ENCODE results near the gene BAHD1. TPM values are rescaled to one million over a fixed set of nuclear protein-coding genes. Genes with fewer than 3 reads are reported as not detected.

The BAHD1 gene
- polyA plus RNA-seq, 1 of the 3 experiments (the other 2 are of a cell fraction) = 5.5 TPM

- TF ChIP-seq CTCF (IDR thresholded peaks at IDR 0.05) = no peak
These were observed 41.4 kb upstream of the BAHD1 start (continued) for GRCh38 chr15:40399370-40399769.

GRCh38 chr15:40405501-40406381, 35.0 kb upstream of the BAHD1 start, which contains the start of gene IVD:
IVD (plus strand) TSS chr15:40405795; CDS start chr15:40405828, 33 bp downstream.
- peak; percentile 39; the same call in 1 of the 2 replicates for TF ChIP-seq NFIC (IDR thresholded peaks at IDR 0.05; ENCODE audit: borderline replicate concordance)
- TF ChIP-seq REST (IDR thresholded peaks at IDR 0.05; ENCODE audit: low read depth, low read length) = no peak
- no peak for TF ChIP-seq MEF2A (IDR thresholded peaks at IDR 0.05; ENCODE audit: borderline replicate concordance, low read depth)
- peak; percentile 88 for TF ChIP-seq POLR2AphosphoS5 (IDR thresholded peaks at IDR 0.05; ENCODE audit: low read depth, low read length)
- TF ChIP-seq RXRA (IDR thresholded peaks at IDR 0.05; ENCODE audit: borderline replicate concordance, low read depth) = no peak
- peak; percentile 68 for TF ChIP-seq CHD2 (IDR thresholded peaks at IDR 0.05; ENCODE audit: low read length, partially characterized antibody)
- peak; percentile 20; the same call in 1 of the 2 replicates for TF ChIP-seq SIN3A (IDR thresholded peaks at IDR 0.05; ENCODE audit: borderline replicate concordance, low read depth, low read length)
- peak; percentile 68; the same call in 1 of the 2 replicates for TF ChIP-seq MAX (IDR thresholded peaks at IDR 0.05; ENCODE audit: low read depth)
- TF ChIP-seq RAD21 (IDR thresholded peaks at IDR 0.05; ENCODE audit: low read length) = 0 out of 2 replicates have a peak, but pooled peaks have one; percentile 8
- TF ChIP-seq PBX3 (IDR thresholded peaks at IDR 0.05) = peak; percentile 99
- TF ChIP-seq YY1 (IDR thresholded peaks at IDR 0.05; ENCODE audit: low read depth) = peak; percentile 88
- 0 out of 2 replicates have a peak, but pooled peaks have one; percentile 10 for TF ChIP-seq NRF1 (IDR thresholded peaks at IDR 0.05; ENCODE audit: low read depth, low read length)
- TF ChIP-seq MXI1 (IDR thresholded peaks at IDR 0.05; ENCODE audit: low read depth, low read length) = peak; percentile 91
- no peak; the same call in 1 of the 2 replicates for TF ChIP-seq IRF3 (IDR thresholded peaks at IDR 0.05; ENCODE audit: low read depth, low read length)
- peak; percentile 82 for TF ChIP-seq RFX5 (IDR thresholded peaks at IDR 0.05; ENCODE audit: low read length)
- peak; percentile 79 for TF ChIP-seq TAF1 (IDR thresholded peaks at IDR 0.05; ENCODE audit: borderline replicate concordance, low read depth, low read length)
- H3K4me2 ChIP-seq = peak within 1 kb of the TSS; percentile 97
- peak within 1 kb of the TSS; percentile 82 to 99 for H3K4me3 ChIP-seq (ENCODE audit: low read depth in 2 of 2, low read length in 1 of 2)
- H3K79me2 ChIP-seq (ENCODE audit: insufficient read depth) = peaks cover 23% of the 10 kb centered on the region
- 8% methylated on average over 27 of the region's 54 CpGs for WGBS (ENCODE audit: low lambda C conversion rate)
- H3F3A ChIP-seq (replicated peaks; ENCODE audit: insufficient read depth) = no peaks in the 10 kb centered on the region
- peak within 1 kb of the TSS; percentile 85 for H3K9ac ChIP-seq
- DNase-seq = peak; percentile 100
- peaks cover 9 to 13% of the 10 kb centered on the region in 2 experiments; a peak in 1 of 4 replicates for H3K4me1 ChIP-seq (ENCODE audit: control insufficient read depth in 1 of 2, insufficient read depth in 2 of 2, low read depth in 1 of 2, low read length in 1 of 2)
- peak within 1 kb of the TSS; percentile 93 for H2AFZ ChIP-seq (ENCODE audit: low read depth)
- ChIA-PET POLR2A (interaction anchor here (0.5 to 4.5 kb wide), 13 partner anchors 9 to 201 kb away, joined by 3 to 22 read pairs (median 4); partner anchors contain the start of genes CCDC9B, CHST14 and KNSTRN), CTCF (interaction anchor here (0.7 to 3.6 kb wide), 10 partner anchors 14 to 127 kb away, joined by 3 to 21 read pairs (median 3); partner anchors contain the start of genes ANKRD63, CCDC9B, DISP2 and KNSTRN)
- H3K27ac ChIP-seq (ENCODE audit: low read depth in 2 of 2, low read length in 1 of 2) = peak within 1 kb of the TSS; percentile 44 to 80
- H3K36me3 ChIP-seq (replicated peaks in 1 of 2; ENCODE audit: control insufficient read depth in 1 of 2, insufficient read depth in 2 of 2, low read length in 1 of 2) = peaks cover 21 to 23% of the 10 kb centered on the region in 2 experiments
- no peaks in the 10 kb centered on the region for H4K20me1 ChIP-seq (ENCODE audit: insufficient read depth)
- H3K27me3 ChIP-seq (ENCODE audit: insufficient read depth) = no peaks in the 10 kb centered on the region
- H3K9me2 ChIP-seq = no peaks in the 10 kb centered on the region
- H3K9me3 ChIP-seq = no peaks in the 10 kb centered on the region
